Endothelial cell of umbilical vein (primary cell): ENCODE results near the gene KATNAL2. TPM values are rescaled to one million over a fixed set of nuclear protein-coding genes. Genes with fewer than 3 reads are reported as not detected.
"Not testable (repeated sequence)": the region's sequence is repeated elsewhere in the genome, so short reads cannot be mapped to it uniquely, and the experiment has no call there.

Experiments used
- BruUV-seq: library from RNA; stranded (reverse); fragments of 400-500 nt; replicated peaks from 2 replicates; lab custom pipeline; 2021; lab: Mats Ljungman, UMichigan
- CTCF ChIA-PET: fragments of 300-600, 350-600 bp; sonication (Branson Sonifier 250); formaldehyde crosslinking; loops from one replicate; lab custom pipeline; 2021; ENCODE audit warnings: antibody characterized with exemption, inconsistent platforms; lab: Charles Lee
- POLR2A ChIA-PET: fragments of 300-600, 350-600 bp; sonication (Branson Sonifier 250); formaldehyde crosslinking; loops from one replicate; lab custom pipeline; 2021; ENCODE audit warnings: antibody characterized with exemption, inconsistent platforms; lab: Charles Lee
- DNase-seq: peaks from one replicate; pipeline ENCODE4 v3.0.0-alpha.2; 2011; ENCODE audit warnings: low read depth, low spot score
- FAIRE-seq: peaks from 2 replicates; lab custom pipeline; 2011; peaks lifted over from hg19 to GRCh38; lab: Jason Lieb, UNC
- H2AFZ ChIP-seq: 2 replicates; pipeline ENCODE4 v1.6.0; 2012; ENCODE audit warnings: low read depth, low read length, control low read depth, inconsistent platforms
- H3K27ac ChIP-seq: 2 replicates; pipeline ENCODE4 v1.5.1; 2011; ENCODE audit warnings: low read depth, mild to moderate bottlenecking, control low read depth, low read length, moderate library complexity; ENCODE audit not compliant: insufficient read depth
- H3K27me3 ChIP-seq, 2 experiments: 2 replicates each; pipeline versions ENCODE4 v1.6.0 to v1.6.1; 2011; ENCODE audit warnings: low read length in 2 of 2, mixed read lengths in 1 of 2; ENCODE audit not compliant: control insufficient read depth in 2 of 2, insufficient read depth in 2 of 2
- H3K36me3 ChIP-seq, 2 experiments: 2 replicates in 1 of 2; 3 replicates in 1 of 2; pipeline ENCODE4 v1.5.1; 2011; ENCODE audit warnings: low read length in 2 of 2, mild to moderate bottlenecking in 1 of 2, moderate library complexity in 1 of 2; ENCODE audit not compliant: control insufficient read depth in 2 of 2, insufficient read depth in 2 of 2; ENCODE audit errors: extremely low read depth in 1 of 2
- H3K4me1 ChIP-seq: 3 replicates; pipeline ENCODE4 v1.5.1; 2011; ENCODE audit warnings: mild to moderate bottlenecking, low read length; ENCODE audit not compliant: control insufficient read depth, insufficient read depth; ENCODE audit errors: extremely low read depth
- H3K4me2 ChIP-seq: 2 replicates; pipeline ENCODE4 v1.6.1; 2011; ENCODE audit warnings: low read length, control low read depth, mixed read lengths; ENCODE audit not compliant: insufficient read depth
- H3K4me3 ChIP-seq, 3 experiments: fragments of 200-600 bp in 1 of 3; sonication (generic), shearing (Covaris generic) in 1 of 3; replicated peaks in 1 of 3; 2 replicates each; pipeline ENCODE4 v1.5.1; 2011 to 2016; ENCODE audit warnings: control low read depth in 3 of 3, low read length in 3 of 3, mild to moderate bottlenecking in 2 of 3, inconsistent platforms in 1 of 3, low read depth in 1 of 3, moderate library complexity in 1 of 3; ENCODE audit not compliant: insufficient read depth in 1 of 3
- H3K79me2 ChIP-seq: 2 replicates; pipeline ENCODE4 v1.6.0; 2012; ENCODE audit warnings: low read length, inconsistent platforms; ENCODE audit not compliant: control insufficient read depth, insufficient read depth
- H3K9ac ChIP-seq: replicated peaks from 2 replicates; pipeline ENCODE3; 2011; ENCODE audit warnings: low read length, control low read depth; ENCODE audit not compliant: insufficient read depth; ENCODE audit errors: extremely low read depth
- H3K9me1 ChIP-seq: replicated peaks from 3 replicates; pipeline ENCODE4 v1.6.0; 2011; ENCODE audit warnings: mild to moderate bottlenecking, low read length; ENCODE audit not compliant: control insufficient read depth, insufficient read depth; ENCODE audit errors: extremely low read depth
- H3K9me3 ChIP-seq: replicated peaks from 2 replicates; pipeline ENCODE4 v1.5.1; 2012; ENCODE audit warnings: low read length, inconsistent platforms; ENCODE audit not compliant: control insufficient read depth, insufficient read depth
- H4K20me1 ChIP-seq: replicated peaks from 2 replicates; pipeline ENCODE3; 2011; ENCODE audit warnings: mild to moderate bottlenecking, low read length; ENCODE audit not compliant: control insufficient read depth, insufficient read depth; ENCODE audit errors: extremely low read depth
- CTCF ChIP-seq, 2 donors: IDR thresholded peaks; 1 replicate in 1 of 2; 2 replicates in 1 of 2; pipeline ENCODE4 v1.5.1; 2011; ENCODE audit warnings: low read length in 2 of 2, mild to moderate bottlenecking in 2 of 2, moderate library complexity in 2 of 2, control low read depth in 1 of 2, inconsistent platforms in 1 of 2, low read depth in 1 of 2; ENCODE audit not compliant: insufficient read depth in 1 of 2; ENCODE audit errors: extremely low read depth in 1 of 2
- EZH2 ChIP-seq: IDR thresholded peaks from 2 replicates; pipeline ENCODE4 v1.6.1; 2012; ENCODE audit warnings: borderline replicate concordance, low read depth, mild to moderate bottlenecking, moderate library complexity, low read length, inconsistent platforms; ENCODE audit not compliant: severe bottlenecking
- FOS ChIP-seq: IDR thresholded peaks from 2 replicates; pipeline ENCODE4 v1.6.1; 2011; ENCODE audit warnings: mild to moderate bottlenecking, low read length, moderate library complexity, borderline replicate concordance; ENCODE audit not compliant: insufficient read depth
- GATA2 ChIP-seq: IDR thresholded peaks from 2 replicates; pipeline ENCODE4 v1.7.0; 2011; ENCODE audit warnings: low read depth, mild to moderate bottlenecking, moderate library complexity, mixed read lengths, low read length; ENCODE audit not compliant: insufficient read length, insufficient read depth
- JUN ChIP-seq: IDR thresholded peaks from 2 replicates; pipeline ENCODE4 v1.6.1; 2011; ENCODE audit warnings: borderline replicate concordance, low read depth; ENCODE audit not compliant: insufficient read length, insufficient read depth
- MAX ChIP-seq: IDR thresholded peaks from 2 replicates; pipeline ENCODE4 v1.6.1; 2011; ENCODE audit not compliant: insufficient read depth, insufficient read length
- MYC ChIP-seq: IDR thresholded peaks from one replicate; pipeline ENCODE4 v1.6.1; 2011; ENCODE audit warnings: mild to moderate bottlenecking, low read depth, low read length
- POLR2A ChIP-seq: IDR thresholded peaks from 2 replicates; pipeline ENCODE4 v1.6.1; 2012; ENCODE audit warnings: low read depth, mild to moderate bottlenecking, control low read depth, low read length
- POLR2AphosphoS5 ChIP-seq: IDR thresholded peaks from 2 replicates; pipeline ENCODE4 v1.6.1; 2012; ENCODE audit warnings: low read depth, mild to moderate bottlenecking, control low read depth, low read length, moderate library complexity; ENCODE audit not compliant: insufficient read depth
- dilution Hi-C: fragments of 300-500 bp; cut with MboI; formaldehyde crosslinking; loops from one replicate; pipeline ENCODE4 v1.15.0; 2019; ENCODE audit warnings: low sequenced_read_pairs; ENCODE audit not compliant: extremely low pct_ligation_motif_present
- intact Hi-C: fragments of 100-400 bp; cut with micrococcal nuclease; formaldehyde crosslinking; loops from one replicate; pipeline ENCODE4 v1.10.0; 2022
- polyA plus RNA-seq, 4 experiments: library from polyadenylated mRNA; depleted of rRNA in 3 of 4; stranded (reverse) in 3 of 4; unstranded in 1 of 4; fragments of >200 nt; gene quantifications; 2 replicates each; pipeline versions ENCODE4 v1.2.1 to v1.2.3, GENCODE V29; 2011 to 2012; ENCODE audit warnings: missing spikeins in 1 of 4
- total RNA-seq: library from RNA; stranded (reverse); gene quantifications from 2 replicates; pipeline ENCODE4 v1.2.3, GENCODE V29; 2021

KATNAL2 gene
- total and polyA plus RNA-seq, 2 donors (not counting 3 experiments of a cell fraction or from before 2014, with no cell fraction given), result 0.51 to 1.3 TPM

GRCh38 chr18:47032945-47033344 lies 115.5 kb downstream of the KATNAL2 start:
- no peak overlapping the region for H3K9ac ChIP-seq
- CTCF ChIA-PET, result no interaction called here
- dilution Hi-C loops, result no loop called here

GRCh38 chr18:47034591-47034990 lies 117.2 kb downstream of the KATNAL2 start:
- H3K79me2 ChIP-seq, CTCF ChIA-PET, H3K27me3 ChIP-seq, H3K9me3 ChIP-seq, H3K27ac ChIP-seq, DNase-seq, H3K36me3 ChIP-seq, H4K20me1 ChIP-seq, H3K4me3 ChIP-seq, intact Hi-C loops, H2AFZ ChIP-seq, FAIRE-seq, H3K9me1 ChIP-seq, POLR2A ChIA-PET, H3K4me2 ChIP-seq, BruUV-seq, dilution Hi-C loops, H3K4me1 ChIP-seq, H3K9ac ChIP-seq: not testable (repeated sequence)

More at GRCh38 chr18:47032945-47033344, 115.5 kb downstream of the KATNAL2 start:
- no peaks in the 10 kb centered on the region for H3K4me1 ChIP-seq
- no peak overlapping the region for H3K4me3 ChIP-seq
- no peaks in the 10 kb centered on the region for H3K79me2 ChIP-seq
- H4K20me1 ChIP-seq, result no peaks in the 10 kb centered on the region
- DNase-seq (no peak), FAIRE-seq (no peak)
- POLR2A ChIA-PET, result no interaction called here
- H3K27me3 ChIP-seq, result no peaks in the 10 kb centered on the region
- no peak for TF ChIP-seq MYC
- TF ChIP-seq GATA2, result no peak
- TF ChIP-seq POLR2A, result no peak
- no peak for TF ChIP-seq JUN
- no peak for TF ChIP-seq POLR2AphosphoS5
- TF ChIP-seq MAX, result no peak
- no peak for TF ChIP-seq FOS
- TF ChIP-seq EZH2, result no peak
- no peak for TF ChIP-seq CTCF (IDR thresholded peaks at IDR 0.05; ENCODE audit: extremely low read depth in 1 of 2, insufficient read depth in 1 of 2, low read depth in 1 of 2, low read length in 2 of 2)
- no peak overlapping the region for H3K4me2 ChIP-seq
- intact Hi-C loops, result no loop called here
- no peak overlapping the region for H3K27ac ChIP-seq
- H3K9me1 ChIP-seq, result no peaks in the 10 kb centered on the region
- BruUV-seq, result no TSS peak
- H3K9me3 ChIP-seq, result no peaks in the 10 kb centered on the region
- no peaks in the 10 kb centered on the region for H3K36me3 ChIP-seq
- H2AFZ ChIP-seq, result no peak overlapping the region
